Midbrain (tissue), 1 donor: ENCODE data around the gene IFT43.

ENCODE experiments used
- DNase-seq: peaks from one replicate; lab custom pipeline; 2025; lab: John Stamatoyannopoulos, UW

The IFT43 gene

GRCh38 chr14:76080471-76080870 is 94.9 kb downstream of the IFT43 start:
- no peak for DNase-seq

DNA sequence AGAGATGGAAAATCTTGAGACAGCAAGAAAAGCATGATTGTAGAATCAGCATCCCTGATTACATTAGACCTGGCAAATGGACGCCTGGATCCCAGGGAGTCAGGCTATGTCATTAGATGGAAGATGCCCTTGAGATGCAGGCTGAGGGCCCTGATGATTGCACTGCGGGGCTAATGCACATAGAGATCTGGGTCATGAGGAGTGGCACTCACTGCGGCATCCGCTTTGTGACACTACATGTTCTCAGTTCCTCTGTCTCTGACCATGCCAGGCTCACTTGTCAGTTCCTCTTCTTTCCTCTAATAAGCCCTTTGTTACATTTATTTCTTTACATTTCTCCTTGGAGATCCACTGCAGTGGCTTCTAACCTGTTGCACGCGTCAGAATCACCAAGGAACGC is 96.1 kb downstream of the IFT43 start:
- no peak for DNase-seq

GRCh38 chr14:76083796-76084765 is 98.5 kb downstream of the IFT43 start:
- no peak for DNase-seq

GRCh38 chr14:76085358-76085757 is 99.8 kb downstream of the IFT43 start:
- DNase-seq = no peak

DNA sequence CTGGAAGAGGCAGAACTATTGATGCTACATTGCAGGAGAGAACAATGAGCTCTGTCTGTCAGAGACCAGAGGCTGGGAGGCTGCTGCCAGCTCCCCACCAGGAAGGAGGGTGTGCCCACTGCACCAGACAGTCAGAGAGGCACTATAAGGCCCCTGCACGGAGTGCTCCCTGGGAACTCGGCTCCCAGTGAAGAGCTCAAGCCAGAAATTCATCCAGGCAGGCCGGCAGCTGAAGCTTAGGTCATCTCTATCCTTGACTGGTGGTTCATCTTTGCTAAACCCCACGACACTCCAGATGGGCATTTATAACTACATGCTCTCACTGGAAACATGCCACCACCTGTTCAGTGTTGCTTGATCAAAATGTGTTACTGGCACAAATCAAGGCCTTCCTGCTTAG is 101.1 kb downstream of the IFT43 start:
- DNase-seq = no peak

DNA sequence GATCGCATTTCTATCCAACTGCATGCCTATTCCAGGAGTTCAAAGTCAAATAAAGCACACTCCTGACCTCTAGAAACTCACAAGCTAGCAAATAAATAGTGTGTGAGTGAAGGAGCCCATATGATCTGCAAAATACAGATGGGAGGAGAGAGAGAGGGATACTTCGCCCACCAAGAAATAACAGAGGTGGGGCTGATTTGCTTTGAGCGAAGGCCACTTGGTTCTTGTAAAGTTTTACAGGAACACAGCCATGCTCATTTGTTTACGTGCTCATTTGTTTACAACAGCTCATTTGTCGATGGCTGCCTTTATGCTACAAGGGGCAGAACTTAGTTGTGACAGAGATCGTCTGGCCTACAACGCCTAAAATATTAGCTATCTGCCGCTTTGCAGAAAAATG is 102.8 kb downstream of the IFT43 start:
- no peak for DNase-seq

DNA sequence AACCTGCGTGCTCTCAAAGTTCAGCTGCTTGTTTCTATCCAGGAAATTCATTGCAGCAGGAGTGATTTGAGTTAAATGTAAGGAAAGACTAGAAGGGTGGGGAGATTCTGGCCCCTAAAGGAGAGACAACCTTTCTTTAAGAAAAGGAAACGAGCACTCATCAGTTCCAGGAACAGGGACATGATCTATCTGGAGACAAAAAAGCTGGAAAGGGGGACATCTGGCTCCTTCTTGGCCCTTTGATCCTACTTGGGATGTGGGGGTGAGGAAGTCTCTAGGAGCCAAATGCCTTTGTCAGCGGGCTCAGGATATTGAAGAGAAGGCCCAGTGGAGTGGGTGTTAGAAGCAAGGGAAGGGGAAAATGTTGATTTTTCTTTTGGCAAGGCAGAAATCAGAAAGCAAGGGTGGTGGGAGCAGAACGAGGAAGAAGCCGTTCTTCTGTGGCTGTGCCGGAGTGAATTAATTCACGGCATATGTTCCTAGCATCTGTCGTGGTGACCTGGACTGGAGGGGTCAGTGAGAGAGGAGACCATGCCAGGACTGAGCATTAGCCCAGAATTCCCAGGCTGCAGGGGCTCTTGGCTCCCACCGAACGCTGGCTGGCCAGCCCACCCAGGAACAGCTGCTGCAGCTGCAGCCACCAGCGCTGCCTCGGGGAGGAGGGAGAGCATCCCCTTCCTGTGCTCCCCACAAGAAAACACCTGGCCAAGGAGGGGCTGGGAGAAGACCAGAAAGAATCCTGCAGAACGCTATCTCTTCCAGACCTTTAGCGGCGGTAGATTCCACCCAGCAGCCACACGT is 103.4 kb downstream of the IFT43 start:
- no peak for DNase-seq

GRCh38 chr14:76089575-76089974 is 104.0 kb downstream of the IFT43 start:
- no peak for DNase-seq

DNA sequence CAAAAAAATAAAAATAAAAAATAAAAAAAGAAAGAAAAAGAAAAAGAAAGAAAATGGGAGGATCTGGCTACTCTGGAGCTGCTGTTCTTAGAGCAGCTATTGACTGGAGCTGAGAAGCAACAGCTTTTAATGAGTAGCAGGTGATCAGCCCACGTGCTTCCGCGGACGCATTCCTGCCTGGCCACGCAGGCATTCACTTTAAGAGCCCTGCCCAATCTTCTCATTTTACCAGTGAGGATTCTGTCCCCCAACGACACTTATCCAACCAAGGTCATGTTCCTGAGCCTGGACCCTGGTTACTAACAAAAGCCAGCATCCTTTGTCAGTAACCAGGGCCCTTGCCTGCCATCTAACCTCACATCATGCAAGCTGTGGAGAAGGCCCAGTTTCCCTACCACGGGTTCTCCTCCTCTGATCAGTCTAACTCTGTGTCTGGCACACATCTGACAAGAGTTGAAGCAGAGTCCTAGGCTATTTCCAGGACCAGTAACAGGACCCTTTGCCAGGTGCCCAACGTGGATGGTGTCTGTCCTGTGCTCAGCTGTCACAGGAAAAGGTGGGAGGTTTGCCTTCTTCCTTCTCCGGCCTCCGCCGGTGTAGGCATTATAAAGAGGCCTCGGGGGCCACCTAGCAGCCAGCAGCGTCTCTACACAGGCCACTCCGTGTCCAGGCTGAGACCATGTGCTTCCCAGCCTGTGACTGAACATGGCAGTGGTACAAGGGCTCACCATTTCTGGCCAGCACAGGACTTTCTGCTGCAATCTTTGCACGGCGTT is 105.2 kb downstream of the IFT43 start:
- no peak for DNase-seq

GRCh38 chr14:76093077-76093476 is 107.5 kb downstream of the IFT43 start:
- DNase-seq = no peak

GRCh38 chr14:76096257-76096656 is 110.7 kb downstream of the IFT43 start:
- no peak for DNase-seq

DNA sequence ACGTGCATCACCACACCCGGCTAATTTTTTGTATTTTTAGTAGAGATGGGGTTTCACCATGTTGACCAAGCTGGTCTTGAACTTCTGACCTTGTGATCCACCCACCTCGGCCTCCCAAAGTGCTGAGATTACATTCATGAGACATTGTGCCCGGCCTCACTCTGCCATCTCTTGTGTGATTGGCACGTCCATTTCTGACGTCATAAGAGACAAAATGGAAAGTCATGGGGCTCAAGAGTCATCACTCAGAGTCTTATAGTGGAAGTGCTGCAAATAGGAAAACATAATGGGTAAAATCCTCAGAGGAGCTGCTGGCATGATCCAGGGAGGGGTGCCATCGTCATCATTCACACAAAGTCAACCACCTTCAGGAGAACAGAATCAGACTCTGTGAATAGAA is 112.0 kb downstream of the IFT43 start:
- no peak for DNase-seq

DNA sequence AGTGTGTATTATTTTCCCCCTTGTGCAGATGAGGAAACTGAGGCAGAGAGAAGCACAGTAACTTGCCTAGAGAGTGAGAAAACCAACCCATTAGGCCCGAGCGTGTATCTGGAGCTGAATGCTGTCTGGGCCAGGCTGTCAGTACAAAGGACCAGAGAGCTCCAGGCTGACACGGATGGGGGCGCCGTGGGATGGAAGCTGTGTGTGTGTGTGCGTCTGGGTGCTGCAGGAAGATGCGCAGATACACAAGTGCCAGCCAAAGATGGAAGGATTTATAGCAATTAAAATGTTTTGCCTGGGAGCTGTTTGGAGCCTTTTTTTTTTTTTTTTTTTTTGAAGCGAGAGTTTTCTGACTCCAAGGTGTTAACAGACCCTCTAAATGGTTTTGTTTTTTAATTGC is 112.5 kb downstream of the IFT43 start:
- no peak for DNase-seq

- DNase-seq = no peak
Measured at GRCh38 chr14:76098916-76099675, 113.5 kb downstream of the IFT43 start.

GRCh38 chr14:76100236-76100635 is 114.7 kb downstream of the IFT43 start:
- no peak for DNase-seq

GRCh38 chr14:76101391-76102379 is 116.1 kb downstream of the IFT43 start:
- DNase-seq = no peak

- DNase-seq = no peak
Measured at GRCh38 chr14:76104802-76105355, 119.3 kb downstream of the IFT43 start.

- no peak for DNase-seq
Measured at GRCh38 chr14:76106188-76106587, 120.6 kb downstream of the IFT43 start.

DNA sequence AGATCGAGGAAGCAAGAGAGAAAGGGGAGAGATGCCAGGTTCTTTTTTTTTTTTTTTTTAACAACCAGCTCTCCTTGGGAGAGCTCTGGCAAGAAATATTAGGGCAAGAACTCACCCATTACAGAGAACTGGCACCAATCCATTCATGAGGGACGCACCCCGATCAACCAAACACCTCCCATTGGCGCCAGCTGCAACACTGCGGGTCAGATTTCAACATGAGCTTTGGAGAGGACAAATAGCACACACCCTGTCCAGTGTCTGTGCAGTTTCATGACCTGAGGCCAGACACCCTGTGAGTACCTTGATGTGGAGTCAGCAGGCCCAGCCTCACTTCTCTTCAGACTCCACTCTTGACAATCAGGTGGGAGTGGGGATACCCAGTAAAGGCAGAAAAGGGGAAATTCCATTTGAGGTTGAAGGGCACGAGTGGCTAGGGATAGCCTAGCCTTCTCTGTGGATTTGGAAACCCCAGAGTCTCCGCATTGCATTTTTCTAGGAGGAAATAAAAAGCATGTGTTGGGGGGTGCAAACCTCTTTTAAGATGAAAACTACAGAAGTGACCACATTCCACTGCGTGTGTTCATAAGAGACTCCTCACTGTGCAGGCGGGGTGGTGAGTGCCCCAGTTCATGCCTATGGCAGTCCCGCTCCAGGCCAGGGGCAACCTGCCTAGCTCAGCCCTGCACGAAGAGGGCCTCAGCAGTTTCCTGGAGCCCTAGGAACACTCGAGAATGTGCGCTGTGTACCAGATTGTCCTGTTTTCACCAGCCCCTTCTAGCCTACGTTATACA is 123.7 kb downstream of the IFT43 start:
- no peak for DNase-seq
